Activated T-cell treated with anti-CD3 and anti-CD28 coated beads, Interleukin-2, amount 50 U/mL, for 1 hour (primary cell): Measurements from ENCODE around the gene UGT1A1.

Source experiments
- DNase-seq: peaks from one replicate; pipeline ENCODE4 v3.0.0-alpha.2; 2020

Gene UGT1A1

GRCh38 chr2:233799087-233799665, 39.1 kb downstream of the UGT1A1 start:
- DNase-seq: no peak

GRCh38 chr2:233799716-233800115, 39.6 kb downstream of the UGT1A1 start:
- DNase-seq: no peak

DNA sequence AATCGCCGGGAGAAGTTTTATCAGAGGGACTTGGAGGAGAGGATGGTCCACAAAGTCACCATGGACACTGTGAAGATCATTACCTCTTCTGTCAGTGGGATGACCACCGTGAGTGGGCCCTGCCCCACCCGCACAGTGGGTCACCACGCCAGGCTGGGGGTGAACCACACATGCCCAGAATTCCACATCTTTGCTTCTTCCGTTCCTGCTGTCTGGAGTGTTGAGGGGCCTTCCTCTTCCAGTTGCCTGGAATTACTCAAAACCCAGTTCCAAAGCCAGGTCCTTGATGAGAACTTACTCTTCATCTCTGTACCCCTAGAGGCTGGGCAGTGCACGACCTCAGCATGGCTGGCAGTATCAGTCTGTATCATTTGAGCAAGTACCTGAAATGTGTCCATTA, 40.1 kb downstream of the UGT1A1 start:
- no peak for DNase-seq

GRCh38 chr2:233801357-233802131, 41.5 kb downstream of the UGT1A1 start:
- DNase-seq: no peak

GRCh38 chr2:233802132-233802815, 42.2 kb downstream of the UGT1A1 start:
- DNase-seq: no peak

- no peak for DNase-seq
Observed at GRCh38 chr2:233803292-233803911, 43.3 kb downstream of the UGT1A1 start.

DNA sequence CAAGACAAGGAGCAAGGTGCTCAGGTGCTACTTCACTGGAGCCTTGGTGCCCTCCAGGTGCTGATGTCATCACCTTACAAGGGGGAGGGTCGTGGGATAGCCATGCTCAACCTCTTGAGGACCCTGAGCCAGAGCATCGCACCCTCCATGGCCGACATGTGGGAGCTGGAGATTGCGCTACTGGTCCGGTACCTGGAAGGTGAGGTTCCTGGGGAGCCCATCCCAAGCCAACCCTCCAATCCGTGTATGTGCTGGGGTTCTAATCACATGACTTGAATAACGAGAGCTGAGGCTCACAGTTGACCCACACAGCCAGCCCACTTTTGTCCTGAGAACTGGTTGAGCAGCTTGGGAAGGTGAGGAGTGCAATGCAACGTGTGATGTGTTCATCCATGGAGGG, 43.9 kb downstream of the UGT1A1 start:
- no peak for DNase-seq

DNA sequence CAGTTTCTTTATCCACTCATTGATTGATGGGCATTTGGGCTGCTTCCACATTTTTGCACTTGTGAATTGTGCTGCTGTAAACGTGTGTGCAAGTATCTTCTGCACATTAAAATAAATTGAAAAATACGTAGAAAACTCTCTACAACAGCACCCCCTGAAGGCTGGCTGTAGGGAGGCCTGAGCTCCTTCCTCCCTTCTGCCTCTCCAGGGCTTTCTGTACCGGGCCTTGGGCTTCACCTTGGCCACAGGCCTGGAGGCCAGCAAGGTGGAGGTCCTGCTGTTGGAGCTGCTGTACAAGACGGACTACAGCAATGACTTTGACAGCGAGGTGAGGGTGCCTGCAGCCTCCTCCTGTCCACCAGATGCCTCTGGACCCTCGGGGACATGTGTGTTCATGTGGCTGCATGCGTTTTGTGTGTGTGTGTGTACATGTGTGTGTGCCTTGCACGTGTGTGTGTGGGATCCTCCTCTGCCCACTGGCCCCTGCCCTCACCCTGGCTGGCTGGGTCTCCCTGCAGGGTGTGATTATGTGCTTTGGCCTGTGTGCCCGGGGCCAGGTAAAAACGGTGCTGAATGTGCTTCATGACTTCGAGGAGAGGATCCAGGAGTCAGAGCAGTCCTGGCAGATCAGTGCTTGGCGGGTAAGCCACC, 47.3 kb downstream of the UGT1A1 start:
- DNase-seq: no peak

GRCh38 chr2:233807966-233808935, 48.2 kb downstream of the UGT1A1 start:
- DNase-seq: no peak

DNA sequence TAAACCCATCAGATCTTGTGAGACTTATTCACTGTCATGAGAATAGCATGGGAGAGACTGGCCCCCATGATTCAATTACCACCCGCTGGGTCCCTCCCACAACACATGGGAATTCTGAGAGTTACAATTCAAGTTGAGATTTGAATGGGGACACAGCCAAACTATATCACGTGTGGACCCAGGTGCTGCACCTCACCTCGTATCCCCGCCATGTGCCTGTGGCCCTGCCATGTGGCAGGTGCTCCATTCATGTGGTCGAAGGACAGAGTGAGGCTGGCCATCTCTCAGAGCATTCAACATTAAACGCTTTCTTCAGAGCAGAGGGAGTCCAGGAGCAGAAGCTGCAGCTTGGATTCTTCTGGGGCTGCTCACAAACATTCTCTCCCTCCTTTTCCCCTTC, 50.3 kb downstream of the UGT1A1 start:
- no peak for DNase-seq

- no peak for DNase-seq
Observed at GRCh38 chr2:233811087-233811486, 51.0 kb downstream of the UGT1A1 start.

DNA sequence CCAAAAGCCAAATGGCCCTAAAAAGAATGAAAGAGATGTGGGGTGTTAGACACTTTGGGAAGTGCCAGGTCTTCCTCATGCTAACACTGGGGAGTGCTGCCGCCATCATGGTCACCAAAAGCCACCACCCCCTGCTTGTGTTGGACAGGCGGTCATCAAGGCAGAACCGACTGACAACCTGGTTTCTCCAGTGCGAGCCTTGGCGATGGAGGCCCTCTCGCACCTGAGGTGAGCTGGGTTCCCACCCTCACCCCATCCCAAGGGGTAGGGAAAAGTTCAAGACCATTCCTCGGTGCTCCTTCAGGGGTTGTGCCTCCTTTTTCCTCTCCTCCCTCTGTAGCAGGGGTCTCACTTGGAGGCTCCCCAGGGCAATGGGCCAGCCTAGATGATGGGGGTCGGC, 51.7 kb downstream of the UGT1A1 start:
- DNase-seq: no peak

GRCh38 chr2:233813236-233814055, 53.4 kb downstream of the UGT1A1 start:
- no peak for DNase-seq

- DNase-seq: no peak
Observed at GRCh38 chr2:233814056-233814835, 54.2 kb downstream of the UGT1A1 start.

DNA sequence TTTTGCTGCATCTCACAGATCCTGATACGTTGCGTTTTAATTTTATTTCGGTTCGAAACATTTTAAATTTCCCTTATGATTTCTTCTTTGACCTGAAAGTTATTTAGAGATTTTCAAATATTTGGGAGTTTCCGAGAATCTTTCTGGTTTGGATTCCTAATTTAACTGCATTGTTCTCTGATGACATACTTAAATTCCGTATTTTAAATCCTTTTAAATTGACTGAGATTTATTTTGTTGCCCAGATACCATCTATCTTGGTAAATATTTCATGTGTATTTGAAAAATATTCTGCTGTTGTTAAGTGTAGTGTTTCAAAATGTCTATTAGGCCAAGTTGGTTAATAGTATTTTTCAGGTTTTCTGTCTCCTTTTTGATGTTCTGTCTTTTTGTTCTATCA, 55.8 kb downstream of the UGT1A1 start:
- DNase-seq: no peak

DNA sequence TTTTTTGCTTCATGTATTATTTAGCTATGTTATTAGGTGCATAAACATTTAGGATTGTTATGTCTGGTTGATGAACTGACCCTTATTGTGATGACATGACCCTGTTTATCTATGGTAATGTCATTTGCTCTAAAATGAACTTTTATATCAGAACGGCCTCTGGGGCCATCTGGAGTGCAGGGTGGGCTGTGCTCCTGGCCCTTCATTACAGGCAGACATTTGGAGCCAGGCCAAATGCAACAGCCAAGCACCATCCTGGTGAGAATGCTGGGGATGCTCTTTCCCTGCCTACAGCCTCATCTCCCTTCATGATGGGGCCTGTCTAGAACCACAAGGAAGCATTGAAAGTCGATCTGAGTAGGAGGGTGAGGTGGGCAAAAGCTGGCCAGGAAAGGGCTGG, 56.3 kb downstream of the UGT1A1 start:
- no peak for DNase-seq

DNA sequence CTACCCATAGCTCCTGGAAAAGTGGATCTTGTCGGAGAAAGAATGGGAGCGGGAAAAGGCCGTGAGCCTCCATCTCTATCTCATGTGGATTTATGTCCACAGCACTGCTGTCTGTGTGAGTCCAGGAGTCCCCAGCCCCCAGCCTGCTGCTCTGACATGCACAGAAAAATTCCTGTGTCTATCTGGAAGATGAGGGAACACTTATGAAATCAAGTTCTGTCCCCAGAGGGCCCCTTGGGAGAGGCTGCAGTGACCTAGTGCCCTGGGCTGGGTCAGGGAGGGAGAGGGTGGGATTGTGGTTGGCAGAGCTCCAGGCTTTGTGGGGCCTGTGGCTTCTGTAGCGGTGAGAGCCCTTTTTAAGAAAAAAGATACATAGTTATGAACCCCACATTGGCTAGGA, 56.7 kb downstream of the UGT1A1 start:
- no peak for DNase-seq

GRCh38 chr2:233817361-233817911, 57.4 kb downstream of the UGT1A1 start:
- DNase-seq: no peak

- no peak for DNase-seq
Observed at GRCh38 chr2:233817995-233818638, 58.0 kb downstream of the UGT1A1 start.
